ENCODE data around the gene TNS3. TPM values are rescaled to one million over a fixed set of nuclear protein-coding genes. Genes with fewer than 3 reads are reported as not detected.
"Not testable (repeated sequence)": the region's sequence is repeated elsewhere in the genome, so short reads cannot be mapped to it uniquely, and the experiment has no call there.

TNS3 gene
- total RNA-seq, 4 donors from 2014 or later, result 34.6 to 52.5 (median 48.6) TPM

GRCh38 chr7:47472444-47473157, 109.3 kb downstream of the TNS3 start:
- Histone ChIP-seq H3K9me3 (no peaks in the 10 kb centered on the region), H3K36me3 (no peaks in the 10 kb centered on the region), H3K4me3 (no peak overlapping the region), H3K27ac (replicated peaks in 1 of 4) (no peak overlapping the region), H3K4me1 (peaks cover 18 to 28% (median 24%) of the 10 kb centered on the region in 4 donors), H3K27me3 (no peaks in the 10 kb centered on the region)
- intact Hi-C loops (cut with DNase I), result no loop called here
- WGBS, result 92% methylated on average over 16 of the region's 19 CpGs
- TF ChIP-seq POLR2A (IDR thresholded peaks at IDR 0.05; ENCODE audit: low read depth) (no peak), POLR2AphosphoS5 (IDR thresholded peaks at IDR 0.05) (no peak), EP300 (IDR thresholded peaks at IDR 0.05) (no peak)
- TF ChIP-seq, protein P1, sequence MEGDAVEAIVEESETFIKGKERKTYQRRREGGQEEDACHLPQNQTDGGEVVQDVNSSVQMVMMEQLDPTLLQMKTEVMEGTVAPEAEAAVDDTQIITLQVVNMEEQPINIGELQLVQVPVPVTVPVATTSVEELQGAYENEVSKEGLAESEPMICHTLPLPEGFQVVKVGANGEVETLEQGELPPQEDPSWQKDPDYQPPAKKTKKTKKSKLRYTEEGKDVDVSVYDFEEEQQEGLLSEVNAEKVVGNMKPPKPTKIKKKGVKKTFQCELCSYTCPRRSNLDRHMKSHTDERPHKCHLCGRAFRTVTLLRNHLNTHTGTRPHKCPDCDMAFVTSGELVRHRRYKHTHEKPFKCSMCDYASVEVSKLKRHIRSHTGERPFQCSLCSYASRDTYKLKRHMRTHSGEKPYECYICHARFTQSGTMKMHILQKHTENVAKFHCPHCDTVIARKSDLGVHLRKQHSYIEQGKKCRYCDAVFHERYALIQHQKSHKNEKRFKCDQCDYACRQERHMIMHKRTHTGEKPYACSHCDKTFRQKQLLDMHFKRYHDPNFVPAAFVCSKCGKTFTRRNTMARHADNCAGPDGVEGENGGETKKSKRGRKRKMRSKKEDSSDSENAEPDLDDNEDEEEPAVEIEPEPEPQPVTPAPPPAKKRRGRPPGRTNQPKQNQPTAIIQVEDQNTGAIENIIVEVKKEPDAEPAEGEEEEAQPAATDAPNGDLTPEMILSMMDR (IDR thresholded peaks at IDR 0.05), result no peak
- DNase-seq (ENCODE audit: extremely low spot score), result no peak

GRCh38 chr7:47471831-47472230, 110.1 kb downstream of the TNS3 start:
- intact Hi-C loops (cut with DNase I), result no loop called here
- no peak for DNase-seq (ENCODE audit: extremely low spot score)
- no peaks in the 10 kb centered on the region for H3K9me3 ChIP-seq
- TF ChIP-seq EP300 (IDR thresholded peaks at IDR 0.05) (no peak), POLR2A (IDR thresholded peaks at IDR 0.05; ENCODE audit: low read depth) (no peak), POLR2AphosphoS5 (IDR thresholded peaks at IDR 0.05) (no peak)
- TF ChIP-seq, protein P1 (IDR thresholded peaks at IDR 0.05), result no peak
- no peak overlapping the region for H3K27ac ChIP-seq (replicated peaks in 1 of 4)
- H3K27me3 ChIP-seq, result no peaks in the 10 kb centered on the region
- no peak overlapping the region for H3K4me3 ChIP-seq
- no peaks in the 10 kb centered on the region for H3K36me3 ChIP-seq
- WGBS, result 78% methylated on average over 3 of the region's 3 CpGs
- peaks cover 16 to 22% (median 17%) of the 10 kb centered on the region in 4 donors for H3K4me1 ChIP-seq

DNA sequence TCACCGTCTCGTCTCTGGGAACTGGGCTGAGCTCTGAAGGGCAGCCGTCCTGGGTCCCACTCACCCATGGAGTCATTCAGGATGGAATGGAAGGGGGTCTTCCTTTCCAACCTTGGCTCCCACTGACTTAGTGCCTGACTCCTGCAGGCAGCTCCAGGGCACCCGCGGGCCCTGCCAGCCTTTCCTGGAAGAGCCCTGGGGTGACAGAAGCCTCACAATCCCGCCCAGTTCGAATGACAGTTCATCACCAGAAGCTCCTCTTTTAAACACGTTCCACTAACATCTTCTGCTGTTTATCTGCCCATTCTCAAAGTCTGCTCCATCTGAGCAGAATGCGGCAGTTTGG, 110.6 kb downstream of the TNS3 start:
- Histone ChIP-seq H3K36me3 (no peaks in the 10 kb centered on the region), H3K27me3 (no peaks in the 10 kb centered on the region), H3K4me1 (peaks cover 16 to 21% (median 16%) of the 10 kb centered on the region in 4 donors), H3K4me3 (no peak overlapping the region), H3K9me3 (no peaks in the 10 kb centered on the region), H3K27ac (replicated peaks in 1 of 4) (no peak overlapping the region)
- no peak for DNase-seq (ENCODE audit: extremely low spot score)
- 96% methylated on average over 7 of the region's 9 CpGs for WGBS
- TF ChIP-seq POLR2AphosphoS5 (IDR thresholded peaks at IDR 0.05), result no peak
- TF ChIP-seq, protein P1 (IDR thresholded peaks at IDR 0.05), result no peak
- intact Hi-C loops (cut with DNase I), result no loop called here

- Histone ChIP-seq H3K9me3 (no peaks in the 10 kb centered on the region), H3K36me3 (no peaks in the 10 kb centered on the region), H3K27me3 (no peaks in the 10 kb centered on the region), H3K27ac (replicated peaks in 1 of 4) (no peak overlapping the region), H3K4me1 (peaks cover 10 to 15% (median 13%) of the 10 kb centered on the region in 4 donors), H3K4me3 (no peak overlapping the region)
- WGBS, result 92% methylated on average over 12 of the region's 13 CpGs
- DNase-seq (ENCODE audit: extremely low spot score), result no peak
- intact Hi-C loops (cut with DNase I), result no loop called here
- TF ChIP-seq EP300 (IDR thresholded peaks at IDR 0.05) (no peak), POLR2AphosphoS5 (IDR thresholded peaks at IDR 0.05) (no peak), POLR2A (IDR thresholded peaks at IDR 0.05; ENCODE audit: low read depth) (no peak)
- TF ChIP-seq, protein P1 (IDR thresholded peaks at IDR 0.05), result no peak
These were observed 111.1 kb downstream of the TNS3 start for GRCh38 chr7:47470567-47471357.

DNA sequence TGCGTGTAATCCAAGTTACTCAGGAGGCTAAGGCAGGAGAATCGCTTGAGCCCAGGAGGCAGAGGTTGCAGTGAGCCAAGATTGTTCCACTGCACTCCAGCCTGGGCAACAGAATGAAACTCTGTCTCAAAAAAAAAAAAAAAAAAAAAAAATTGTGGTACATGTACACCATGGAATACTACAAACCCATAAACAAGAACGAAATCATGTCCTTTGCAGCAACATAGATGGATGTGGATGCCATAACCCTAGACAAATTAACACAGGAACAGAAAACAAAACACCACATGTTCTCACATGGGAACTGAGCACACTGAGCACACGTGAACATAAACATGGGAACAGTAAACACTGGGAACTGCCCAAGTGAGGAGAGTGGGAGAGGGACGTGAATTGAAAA, 112.1 kb downstream of the TNS3 start:
- 76% methylated on average over 5 of the region's 5 CpGs for WGBS
- H3K27me3 ChIP-seq; intact Hi-C loops (cut with DNase I); H3K4me1 ChIP-seq; H3K4me3 ChIP-seq; H3K36me3 ChIP-seq; DNase-seq (ENCODE audit: extremely low spot score); H3K9me3 ChIP-seq; H3K27ac ChIP-seq (replicated peaks in 1 of 4): not testable (repeated sequence)
